ENCODE data around the gene GABRB3. TPM values are rescaled to one million over a fixed set of nuclear protein-coding genes. Genes with fewer than 3 reads are reported as not detected.

GABRB3 gene
- total and polyA plus RNA-seq, 2 experiments from 2014 or later: 1.8 TPM

DNA sequence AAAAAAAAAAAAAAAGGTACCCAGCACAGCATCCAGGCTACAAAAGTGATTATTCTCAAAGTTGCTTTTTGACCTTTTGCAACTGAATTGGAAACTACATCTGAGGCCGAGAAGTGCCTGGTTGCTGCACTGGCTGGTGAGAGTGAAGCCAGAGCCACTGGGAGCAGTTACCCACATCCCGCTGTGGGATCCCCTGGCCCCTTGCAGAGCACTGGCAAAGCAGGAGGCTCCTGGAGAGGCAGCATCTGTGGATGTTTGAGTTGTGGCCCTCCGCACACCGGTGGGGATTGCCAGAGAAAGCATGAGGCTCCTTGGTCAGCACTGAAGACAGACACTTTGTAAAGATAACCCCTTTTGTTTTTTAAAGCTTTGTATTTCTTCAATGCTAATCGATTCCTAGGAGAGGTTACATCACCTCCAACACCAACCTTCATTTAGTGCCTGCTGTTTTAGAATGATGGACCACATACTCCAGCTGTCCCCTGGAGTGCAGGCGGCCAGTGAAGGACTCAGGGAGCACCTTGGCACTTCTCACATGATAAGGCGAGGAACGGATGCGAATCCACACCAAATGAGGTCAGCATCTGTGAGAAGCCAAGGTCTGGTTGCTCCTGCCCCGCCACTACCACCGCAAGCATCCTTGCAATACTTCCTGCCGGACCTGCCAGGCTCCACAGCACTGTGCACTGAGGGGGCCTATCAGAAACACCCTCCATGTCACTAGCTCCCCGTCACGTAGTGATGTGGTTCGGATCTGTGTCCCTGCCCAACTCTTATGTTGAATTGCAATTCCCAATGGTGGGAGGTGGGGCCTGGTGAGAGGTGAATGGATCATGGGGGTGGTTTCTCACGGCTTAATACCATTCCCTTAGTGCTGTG lies 256.5 kb downstream of the GABRB3 start:
- no peak overlapping the region for H3K27ac ChIP-seq
- H3K36me3 ChIP-seq (replicated peaks; ENCODE audit: insufficient read depth, low read depth): no peaks in the 10 kb centered on the region
- 93% methylated on average over 16 of the region's 16 CpGs for WGBS (ENCODE audit: low lambda C conversion rate, missing lambda C conversion rate)
- no peak for DNase-seq (ENCODE audit: low spot score)
- no peaks in the 10 kb centered on the region for H3K9me3 ChIP-seq (ENCODE audit: low read depth)
- no peak overlapping the region for H2AFZ ChIP-seq
- H3K27me3 ChIP-seq: no peaks in the 10 kb centered on the region
- H3K9me2 ChIP-seq (replicated peaks; ENCODE audit: insufficient read depth): no peaks in the 10 kb centered on the region
- TF ChIP-seq, protein P1, sequence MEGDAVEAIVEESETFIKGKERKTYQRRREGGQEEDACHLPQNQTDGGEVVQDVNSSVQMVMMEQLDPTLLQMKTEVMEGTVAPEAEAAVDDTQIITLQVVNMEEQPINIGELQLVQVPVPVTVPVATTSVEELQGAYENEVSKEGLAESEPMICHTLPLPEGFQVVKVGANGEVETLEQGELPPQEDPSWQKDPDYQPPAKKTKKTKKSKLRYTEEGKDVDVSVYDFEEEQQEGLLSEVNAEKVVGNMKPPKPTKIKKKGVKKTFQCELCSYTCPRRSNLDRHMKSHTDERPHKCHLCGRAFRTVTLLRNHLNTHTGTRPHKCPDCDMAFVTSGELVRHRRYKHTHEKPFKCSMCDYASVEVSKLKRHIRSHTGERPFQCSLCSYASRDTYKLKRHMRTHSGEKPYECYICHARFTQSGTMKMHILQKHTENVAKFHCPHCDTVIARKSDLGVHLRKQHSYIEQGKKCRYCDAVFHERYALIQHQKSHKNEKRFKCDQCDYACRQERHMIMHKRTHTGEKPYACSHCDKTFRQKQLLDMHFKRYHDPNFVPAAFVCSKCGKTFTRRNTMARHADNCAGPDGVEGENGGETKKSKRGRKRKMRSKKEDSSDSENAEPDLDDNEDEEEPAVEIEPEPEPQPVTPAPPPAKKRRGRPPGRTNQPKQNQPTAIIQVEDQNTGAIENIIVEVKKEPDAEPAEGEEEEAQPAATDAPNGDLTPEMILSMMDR (IDR thresholded peaks at IDR 0.05; ENCODE audit: poor library complexity): no peak
- TF ChIP-seq EZH2phosphoT487 (IDR thresholded peaks at IDR 0.05; ENCODE audit: low read depth, severe bottlenecking, unreplicated experiment) (no peak), EZH2 (IDR thresholded peaks at IDR 0.05; ENCODE audit: borderline replicate concordance) (no peak)
- no peaks in the 10 kb centered on the region for H3K79me2 ChIP-seq
- H4K20me1 ChIP-seq (ENCODE audit: insufficient read depth, poor library complexity, severe bottlenecking): no peaks in the 10 kb centered on the region
- no peaks in the 10 kb centered on the region for H3K4me1 ChIP-seq (ENCODE audit: insufficient read depth)
- no peak overlapping the region for H3K4me3 ChIP-seq
- H3K4me2 ChIP-seq: no peak overlapping the region

DNA sequence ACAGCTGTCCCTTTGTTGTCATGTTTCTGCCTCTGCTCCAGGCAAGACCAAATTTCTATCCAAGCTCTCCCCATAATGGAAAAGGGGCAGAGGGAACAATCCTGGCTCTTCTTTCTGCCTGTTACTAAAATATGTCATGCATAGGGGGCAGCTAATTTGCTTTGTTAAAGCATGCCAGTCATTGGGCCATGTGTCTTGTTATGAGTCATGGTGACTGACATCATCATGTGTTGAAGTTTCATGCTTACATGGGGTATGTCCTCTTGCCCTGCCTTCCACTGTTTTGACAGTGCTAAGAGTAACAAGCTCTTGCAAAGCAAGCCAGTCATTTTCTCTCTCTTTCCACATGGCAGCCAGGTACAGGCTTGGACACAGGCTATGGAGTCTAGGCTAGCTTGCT lies 268.9 kb downstream of the GABRB3 start:
- Histone ChIP-seq H3K27ac (no peak overlapping the region), H3K36me3 (replicated peaks; ENCODE audit: insufficient read depth, low read depth) (no peaks in the 10 kb centered on the region), H4K20me1 (ENCODE audit: insufficient read depth, poor library complexity, severe bottlenecking) (no peaks in the 10 kb centered on the region), H3K4me2 (no peak overlapping the region), H3K9me3 (ENCODE audit: low read depth) (no peaks in the 10 kb centered on the region), H3K27me3 (no peaks in the 10 kb centered on the region), H3K9me2 (replicated peaks; ENCODE audit: insufficient read depth) (no peaks in the 10 kb centered on the region), H3K79me2 (no peaks in the 10 kb centered on the region), H3K4me1 (ENCODE audit: insufficient read depth) (no peaks in the 10 kb centered on the region), H2AFZ (no peak overlapping the region), H3K4me3 (no peak overlapping the region)
- TF ChIP-seq, protein P1 (IDR thresholded peaks at IDR 0.05; ENCODE audit: poor library complexity): no peak
- TF ChIP-seq EZH2 (IDR thresholded peaks at IDR 0.05; ENCODE audit: borderline replicate concordance) (no peak), EZH2phosphoT487 (IDR thresholded peaks at IDR 0.05; ENCODE audit: low read depth, severe bottlenecking, unreplicated experiment) (no peak)
- no peak for DNase-seq (ENCODE audit: low spot score)

Other genes with a start within 250 kb of the GABRB3 start
- gene GABRA5, start 94.0 kb upstream of the GABRB3 start, total RNA-seq: 0.10 and 0.20 TPM in 2 replicates
- gene GABRA5, start 94.0 kb upstream of the GABRB3 start, polyA plus RNA-seq: not detected in 2 replicates
- gene GABRG3, start 198.1 kb upstream of the GABRB3 start, total RNA-seq: 0.43 and 1.0 TPM in 2 replicates
- 0.15 and 0.83 TPM in 2 replicates for gene GABRG3, start 198.1 kb upstream of the GABRB3 start, polyA plus RNA-seq